Liver (tissue), 9 donors: ENCODE data around the gene VIPR2. TPM values are rescaled to one million over a fixed set of nuclear protein-coding genes. Genes with fewer than 3 reads are reported as not detected.

Experiments used
- DNase-seq: peaks from one replicate; pipeline ENCODE4 v3.0.0-alpha.2; 2017; ENCODE audit warnings: low spot score
- H3K27ac ChIP-seq, 2 donors: one replicate each; pipeline ENCODE4 v1.7.0; 2013; ENCODE audit warnings: inconsistent platforms in 2 of 2, low read length in 2 of 2, control low read depth in 1 of 2, low read depth in 1 of 2, mild to moderate bottlenecking in 1 of 2
- H3K27me3 ChIP-seq, 4 donors: one replicate each; pipeline versions ENCODE4 v1.6.1 to v1.7.0; 2013; ENCODE audit warnings: low read length in 3 of 4, inconsistent platforms in 1 of 4, mild to moderate bottlenecking in 1 of 4, moderate library complexity in 1 of 4; ENCODE audit not compliant: control insufficient read depth in 4 of 4, insufficient read depth in 4 of 4
- H3K36me3 ChIP-seq, 4 donors: one replicate each; pipeline versions ENCODE4 v1.6.1 to v1.7.0; 2013; ENCODE audit warnings: low read length in 3 of 4, mild to moderate bottlenecking in 3 of 4, low read depth in 1 of 4, moderate library complexity in 1 of 4; ENCODE audit not compliant: control insufficient read depth in 4 of 4, insufficient read depth in 3 of 4
- H3K4me1 ChIP-seq, 4 donors: one replicate each; pipeline versions ENCODE4 v1.6.1 to v1.7.0; 2013; ENCODE audit warnings: low read length in 3 of 4, mild to moderate bottlenecking in 3 of 4, moderate library complexity in 1 of 4; ENCODE audit not compliant: control insufficient read depth in 4 of 4, insufficient read depth in 4 of 4
- H3K4me3 ChIP-seq, 3 donors: one replicate each; pipeline versions ENCODE4 v1.6.1 to v1.7.0; 2013; ENCODE audit warnings: low read length in 3 of 3, control low read depth in 1 of 3, low read depth in 1 of 3, mild to moderate bottlenecking in 1 of 3
- H3K9ac ChIP-seq, 2 donors: one replicate each; pipeline ENCODE4 v1.7.0; 2013; ENCODE audit warnings: low read length in 2 of 2, mild to moderate bottlenecking in 2 of 2, moderate library complexity in 2 of 2, control low read depth in 1 of 2, low read depth in 1 of 2
- H3K9me3 ChIP-seq, 4 donors: one replicate each; pipeline versions ENCODE4 v1.6.1 to v1.7.0; 2013; ENCODE audit warnings: low read length in 3 of 4; ENCODE audit not compliant: control insufficient read depth in 4 of 4
- EGR1 ChIP-seq, 2 donors: IDR thresholded peaks; 2 replicates each; pipeline ENCODE4 v1.6.1; 2016 to 2018; ENCODE audit warnings: antibody characterized with exemption in 2 of 2, low read depth in 2 of 2
- FOXA1 ChIP-seq: IDR thresholded peaks from 2 replicates; pipeline ENCODE4 v1.6.1; 2016; ENCODE audit warnings: antibody characterized with exemption
- FOXA2 ChIP-seq: IDR thresholded peaks from 2 replicates; pipeline ENCODE4 v1.6.1; 2016; ENCODE audit warnings: antibody characterized with exemption
- GABPA ChIP-seq, 2 donors: IDR thresholded peaks in 1 of 2; conservative IDR thresholded peaks in 1 of 2; 2 replicates each; pipeline ENCODE4 v1.6.1; 2016; ENCODE audit warnings: antibody characterized with exemption in 2 of 2, mild to moderate bottlenecking in 1 of 2, moderate library complexity in 1 of 2
- HNF4A ChIP-seq, 2 donors: conservative IDR thresholded peaks; 2 replicates each; pipeline ENCODE4 v1.6.1; 2016; ENCODE audit warnings: antibody characterized with exemption in 2 of 2, mild to moderate bottlenecking in 2 of 2
- HNF4G ChIP-seq: IDR thresholded peaks from 2 replicates; pipeline ENCODE4 v1.6.1; 2016; ENCODE audit warnings: antibody characterized with exemption
- JUND ChIP-seq, 2 donors: IDR thresholded peaks; 2 replicates each; pipeline ENCODE4 v1.6.1; 2016; ENCODE audit warnings: antibody characterized with exemption in 2 of 2
- NR2F2 ChIP-seq: IDR thresholded peaks from 2 replicates; pipeline ENCODE4 v1.6.1; 2016; ENCODE audit warnings: antibody characterized with exemption
- RAD21 ChIP-seq, 2 donors: IDR thresholded peaks; 2 replicates each; pipeline ENCODE4 v1.6.1; 2016; ENCODE audit warnings: antibody characterized with exemption in 2 of 2, mild to moderate bottlenecking in 2 of 2
- RXRA ChIP-seq, 2 donors: IDR thresholded peaks; 2 replicates each; pipeline ENCODE4 v1.6.1; 2017 to 2018; ENCODE audit warnings: antibody characterized with exemption in 2 of 2, mild to moderate bottlenecking in 1 of 2
- SP1 ChIP-seq: IDR thresholded peaks from 2 replicates; pipeline ENCODE4 v1.6.1; 2018; ENCODE audit warnings: antibody characterized with exemption, mild to moderate bottlenecking
- TAF1 ChIP-seq: conservative IDR thresholded peaks from 2 replicates; pipeline ENCODE4 v1.6.1; 2016; ENCODE audit warnings: antibody characterized with exemption, mild to moderate bottlenecking
- YY1 ChIP-seq: IDR thresholded peaks from 2 replicates; pipeline ENCODE4 v1.6.1; 2016; ENCODE audit warnings: antibody characterized with exemption, mild to moderate bottlenecking
- WGBS: extraction: QIAGEN DNeasy Blood & Tissue Kit; methylation state at CpG from one replicate; pipeline ENCODE4 v1.1.7; 2013; 5-methylcytosine and 5-hydroxymethylcytosine counted together
- polyA plus RNA-seq, 2 donors: library from polyadenylated mRNA; stranded (reverse) in 1 of 2; unstranded in 1 of 2; fragments of 200-250 nt in 1 of 2; fragments of >200 nt in 1 of 2; fragmentation: Nextera tagmentation in 1 of 2; extraction: Ambion mirVana in 1 of 2; gene quantifications; one replicate each; pipeline versions ENCODE4 v1.2.1 to v1.2.3, GENCODE V29; 2013 to 2015
- total RNA-seq, 2 donors: library from RNA; depleted of rRNA; stranded (reverse); fragments of >200 nt; gene quantifications; one replicate each; pipeline ENCODE4 v1.2.3, GENCODE V29; 2014
- TF ChIP-seq, protein P1 (sequence below): IDR thresholded peaks from 2 replicates; pipeline ENCODE4 v1.6.1; 2016; ENCODE audit warnings: antibody characterized with exemption
- TF ChIP-seq, protein P2 (sequence below): IDR thresholded peaks from 2 replicates; pipeline ENCODE4 v1.6.1; 2016; ENCODE audit warnings: antibody characterized with exemption, mild to moderate bottlenecking
- TF ChIP-seq, protein P3 (sequence below): IDR thresholded peaks from 2 replicates; pipeline ENCODE4 v1.6.1; 2016; ENCODE audit warnings: antibody characterized with exemption
- TF ChIP-seq, protein P4 (sequence below): IDR thresholded peaks from 2 replicates; pipeline ENCODE4 v1.6.1; 2016; ENCODE audit warnings: antibody characterized with exemption
- TF ChIP-seq, protein P5 (sequence below): fragments of 150-350 bp; IDR thresholded peaks from 2 replicates; pipeline ENCODE4 v1.5.1; 2017; ENCODE audit warnings: improper control_type of control experiment, low read depth, low read length; ENCODE audit not compliant: missing input control
- donor health status: healthy.
- donor health status: healthy.
- donor health status: healthy.
- donor health status: healthy.
- donor health status: healthy.

Gene VIPR2
- total and polyA plus RNA-seq, 4 donors, result 0.05 to 0.17 (median 0.10) TPM; not detected in 1

DNA sequence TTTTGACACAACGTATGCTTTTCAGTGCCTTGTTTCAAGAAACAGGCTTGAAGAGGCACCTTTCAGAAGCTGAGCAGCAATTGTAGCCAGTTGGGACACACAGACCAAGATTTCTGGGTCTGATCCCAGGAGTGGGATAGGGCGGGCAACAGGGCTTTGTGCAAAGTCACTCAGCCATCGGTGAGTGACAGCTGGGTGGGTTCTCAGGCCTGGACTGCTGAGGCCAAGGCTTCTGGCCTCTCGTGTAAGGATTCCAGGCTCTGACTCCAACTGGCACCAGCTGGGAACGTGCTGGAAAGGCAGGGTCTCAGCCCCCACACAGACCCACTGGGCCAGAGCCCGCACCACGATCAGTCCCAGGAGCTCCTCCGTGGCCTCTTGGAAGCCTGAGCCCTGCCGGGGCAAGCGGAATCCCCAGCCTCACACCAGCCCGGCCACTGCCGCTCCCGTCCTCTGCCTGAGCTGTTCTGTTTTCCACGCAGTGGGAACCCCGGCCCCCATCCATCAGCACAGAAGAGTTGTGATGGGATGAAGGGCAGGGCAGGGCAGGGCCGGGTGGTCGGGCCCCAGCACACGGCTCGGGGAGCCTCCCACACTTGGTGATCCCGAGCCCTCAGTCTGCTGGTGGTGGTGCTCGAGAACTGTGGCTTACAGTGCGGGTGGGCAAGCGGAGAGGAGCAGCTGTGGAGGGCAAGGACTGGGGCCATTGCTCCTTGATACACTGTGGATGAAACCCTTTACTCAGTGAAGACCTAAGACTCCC lies 46.8 kb downstream of the VIPR2 start:
- Histone ChIP-seq H3K36me3 (no peaks in the 10 kb centered on the region), H3K4me1 (no peaks in the 10 kb centered on the region), H3K9ac (no peak overlapping the region), H3K27me3 (no peaks in the 10 kb centered on the region), H3K4me3 (no peak overlapping the region), H3K9me3 (no peaks in the 10 kb centered on the region), H3K27ac (no peak overlapping the region)
- TF ChIP-seq RAD21 (IDR thresholded peaks at IDR 0.05), result no peak
- TF ChIP-seq, protein P1, sequence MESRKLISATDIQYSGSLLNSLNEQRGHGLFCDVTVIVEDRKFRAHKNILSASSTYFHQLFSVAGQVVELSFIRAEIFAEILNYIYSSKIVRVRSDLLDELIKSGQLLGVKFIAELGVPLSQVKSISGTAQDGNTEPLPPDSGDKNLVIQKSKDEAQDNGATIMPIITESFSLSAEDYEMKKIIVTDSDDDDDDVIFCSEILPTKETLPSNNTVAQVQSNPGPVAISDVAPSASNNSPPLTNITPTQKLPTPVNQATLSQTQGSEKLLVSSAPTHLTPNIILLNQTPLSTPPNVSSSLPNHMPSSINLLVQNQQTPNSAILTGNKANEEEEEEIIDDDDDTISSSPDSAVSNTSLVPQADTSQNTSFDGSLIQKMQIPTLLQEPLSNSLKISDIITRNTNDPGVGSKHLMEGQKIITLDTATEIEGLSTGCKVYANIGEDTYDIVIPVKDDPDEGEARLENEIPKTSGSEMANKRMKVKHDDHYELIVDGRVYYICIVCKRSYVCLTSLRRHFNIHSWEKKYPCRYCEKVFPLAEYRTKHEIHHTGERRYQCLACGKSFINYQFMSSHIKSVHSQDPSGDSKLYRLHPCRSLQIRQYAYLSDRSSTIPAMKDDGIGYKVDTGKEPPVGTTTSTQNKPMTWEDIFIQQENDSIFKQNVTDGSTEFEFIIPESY, result no peak
- TF ChIP-seq, protein P2, sequence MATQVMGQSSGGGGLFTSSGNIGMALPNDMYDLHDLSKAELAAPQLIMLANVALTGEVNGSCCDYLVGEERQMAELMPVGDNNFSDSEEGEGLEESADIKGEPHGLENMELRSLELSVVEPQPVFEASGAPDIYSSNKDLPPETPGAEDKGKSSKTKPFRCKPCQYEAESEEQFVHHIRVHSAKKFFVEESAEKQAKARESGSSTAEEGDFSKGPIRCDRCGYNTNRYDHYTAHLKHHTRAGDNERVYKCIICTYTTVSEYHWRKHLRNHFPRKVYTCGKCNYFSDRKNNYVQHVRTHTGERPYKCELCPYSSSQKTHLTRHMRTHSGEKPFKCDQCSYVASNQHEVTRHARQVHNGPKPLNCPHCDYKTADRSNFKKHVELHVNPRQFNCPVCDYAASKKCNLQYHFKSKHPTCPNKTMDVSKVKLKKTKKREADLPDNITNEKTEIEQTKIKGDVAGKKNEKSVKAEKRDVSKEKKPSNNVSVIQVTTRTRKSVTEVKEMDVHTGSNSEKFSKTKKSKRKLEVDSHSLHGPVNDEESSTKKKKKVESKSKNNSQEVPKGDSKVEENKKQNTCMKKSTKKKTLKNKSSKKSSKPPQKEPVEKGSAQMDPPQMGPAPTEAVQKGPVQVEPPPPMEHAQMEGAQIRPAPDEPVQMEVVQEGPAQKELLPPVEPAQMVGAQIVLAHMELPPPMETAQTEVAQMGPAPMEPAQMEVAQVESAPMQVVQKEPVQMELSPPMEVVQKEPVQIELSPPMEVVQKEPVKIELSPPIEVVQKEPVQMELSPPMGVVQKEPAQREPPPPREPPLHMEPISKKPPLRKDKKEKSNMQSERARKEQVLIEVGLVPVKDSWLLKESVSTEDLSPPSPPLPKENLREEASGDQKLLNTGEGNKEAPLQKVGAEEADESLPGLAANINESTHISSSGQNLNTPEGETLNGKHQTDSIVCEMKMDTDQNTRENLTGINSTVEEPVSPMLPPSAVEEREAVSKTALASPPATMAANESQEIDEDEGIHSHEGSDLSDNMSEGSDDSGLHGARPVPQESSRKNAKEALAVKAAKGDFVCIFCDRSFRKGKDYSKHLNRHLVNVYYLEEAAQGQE, result no peak
- no peak for TF ChIP-seq FOXA2
- no peak for TF ChIP-seq HNF4G
- TF ChIP-seq HNF4A (conservative IDR thresholded peaks at IDR 0.05), result no peak
- TF ChIP-seq, protein P3, sequence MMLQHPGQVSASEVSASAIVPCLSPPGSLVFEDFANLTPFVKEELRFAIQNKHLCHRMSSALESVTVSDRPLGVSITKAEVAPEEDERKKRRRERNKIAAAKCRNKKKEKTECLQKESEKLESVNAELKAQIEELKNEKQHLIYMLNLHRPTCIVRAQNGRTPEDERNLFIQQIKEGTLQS, result no peak
- TF ChIP-seq, protein P4, sequence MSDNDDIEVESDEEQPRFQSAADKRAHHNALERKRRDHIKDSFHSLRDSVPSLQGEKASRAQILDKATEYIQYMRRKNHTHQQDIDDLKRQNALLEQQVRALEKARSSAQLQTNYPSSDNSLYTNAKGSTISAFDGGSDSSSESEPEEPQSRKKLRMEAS, result no peak
- TF ChIP-seq EGR1 (IDR thresholded peaks at IDR 0.05; ENCODE audit: low read depth in 2 of 2), result no peak
- TF ChIP-seq YY1, result no peak
- TF ChIP-seq, protein P5, sequence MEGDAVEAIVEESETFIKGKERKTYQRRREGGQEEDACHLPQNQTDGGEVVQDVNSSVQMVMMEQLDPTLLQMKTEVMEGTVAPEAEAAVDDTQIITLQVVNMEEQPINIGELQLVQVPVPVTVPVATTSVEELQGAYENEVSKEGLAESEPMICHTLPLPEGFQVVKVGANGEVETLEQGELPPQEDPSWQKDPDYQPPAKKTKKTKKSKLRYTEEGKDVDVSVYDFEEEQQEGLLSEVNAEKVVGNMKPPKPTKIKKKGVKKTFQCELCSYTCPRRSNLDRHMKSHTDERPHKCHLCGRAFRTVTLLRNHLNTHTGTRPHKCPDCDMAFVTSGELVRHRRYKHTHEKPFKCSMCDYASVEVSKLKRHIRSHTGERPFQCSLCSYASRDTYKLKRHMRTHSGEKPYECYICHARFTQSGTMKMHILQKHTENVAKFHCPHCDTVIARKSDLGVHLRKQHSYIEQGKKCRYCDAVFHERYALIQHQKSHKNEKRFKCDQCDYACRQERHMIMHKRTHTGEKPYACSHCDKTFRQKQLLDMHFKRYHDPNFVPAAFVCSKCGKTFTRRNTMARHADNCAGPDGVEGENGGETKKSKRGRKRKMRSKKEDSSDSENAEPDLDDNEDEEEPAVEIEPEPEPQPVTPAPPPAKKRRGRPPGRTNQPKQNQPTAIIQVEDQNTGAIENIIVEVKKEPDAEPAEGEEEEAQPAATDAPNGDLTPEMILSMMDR, result no peak
- TF ChIP-seq SP1, result no peak
- TF ChIP-seq FOXA1, result no peak
- TF ChIP-seq JUND (IDR thresholded peaks at IDR 0.05), result no peak
- TF ChIP-seq RXRA (IDR thresholded peaks at IDR 0.05), result no peak
- no peak for TF ChIP-seq GABPA (IDR thresholded peaks at IDR 0.05 in 1 of 2, conservative IDR thresholded peaks at IDR 0.05 in 1 of 2)
- no peak for TF ChIP-seq NR2F2
- TF ChIP-seq TAF1, result no peak
- no peak for DNase-seq
- WGBS, result 89% methylated on average over 23 of the region's 23 CpGs
